BE2C (cell line): ENCODE results near the gene ETV6.

Experiments used
- DNase-seq: peaks from one replicate; pipeline ENCODE4 v3.0.0-alpha.2; 2020
- H3K27me3 ChIP-seq: fragments of 250-450 bp; sonication (Bioruptor Pico); 2 replicates; pipeline ENCODE4 v1.5.1; 2020; ENCODE audit warnings: mild to moderate bottlenecking
- H3K36me3 ChIP-seq: fragments of 250-450 bp; sonication (Bioruptor Pico); 2 replicates; pipeline ENCODE4 v1.5.1; 2020; ENCODE audit warnings: mild to moderate bottlenecking
- H3K4me1 ChIP-seq: fragments of 250-450 bp; sonication (Bioruptor Pico); 2 replicates; pipeline ENCODE4 v1.5.1; 2020
- H3K4me3 ChIP-seq: 2 replicates; pipeline ENCODE4 v1.5.1; 2011; ENCODE audit warnings: low read depth, low read length
- H3K9me3 ChIP-seq: fragments of 250-450 bp; sonication (Bioruptor Pico); 2 replicates; pipeline ENCODE4 v1.5.1; 2020
- TF ChIP-seq, protein P1 (sequence below): IDR thresholded peaks from 2 replicates; pipeline ENCODE4 v1.5.1; 2012; ENCODE audit warnings: mild to moderate bottlenecking, low read depth, low read length

Gene ETV6

GRCh38 chr12:11765421-11765816, 115.9 kb downstream of the ETV6 start:
- Histone ChIP-seq H3K9me3 (no peaks in the 10 kb centered on the region), H3K27me3 (no peaks in the 10 kb centered on the region), H3K4me3 (no peak overlapping the region), H3K4me1 (no peaks in the 10 kb centered on the region), H3K36me3 (no peaks in the 10 kb centered on the region)
- TF ChIP-seq, protein P1, sequence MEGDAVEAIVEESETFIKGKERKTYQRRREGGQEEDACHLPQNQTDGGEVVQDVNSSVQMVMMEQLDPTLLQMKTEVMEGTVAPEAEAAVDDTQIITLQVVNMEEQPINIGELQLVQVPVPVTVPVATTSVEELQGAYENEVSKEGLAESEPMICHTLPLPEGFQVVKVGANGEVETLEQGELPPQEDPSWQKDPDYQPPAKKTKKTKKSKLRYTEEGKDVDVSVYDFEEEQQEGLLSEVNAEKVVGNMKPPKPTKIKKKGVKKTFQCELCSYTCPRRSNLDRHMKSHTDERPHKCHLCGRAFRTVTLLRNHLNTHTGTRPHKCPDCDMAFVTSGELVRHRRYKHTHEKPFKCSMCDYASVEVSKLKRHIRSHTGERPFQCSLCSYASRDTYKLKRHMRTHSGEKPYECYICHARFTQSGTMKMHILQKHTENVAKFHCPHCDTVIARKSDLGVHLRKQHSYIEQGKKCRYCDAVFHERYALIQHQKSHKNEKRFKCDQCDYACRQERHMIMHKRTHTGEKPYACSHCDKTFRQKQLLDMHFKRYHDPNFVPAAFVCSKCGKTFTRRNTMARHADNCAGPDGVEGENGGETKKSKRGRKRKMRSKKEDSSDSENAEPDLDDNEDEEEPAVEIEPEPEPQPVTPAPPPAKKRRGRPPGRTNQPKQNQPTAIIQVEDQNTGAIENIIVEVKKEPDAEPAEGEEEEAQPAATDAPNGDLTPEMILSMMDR = no peak
- DNase-seq = no peak

- no peak for DNase-seq
- H3K9me3 ChIP-seq = no peaks in the 10 kb centered on the region
- H3K4me1 ChIP-seq = no peaks in the 10 kb centered on the region
- H3K4me3 ChIP-seq = no peak overlapping the region
- TF ChIP-seq, protein P1 = no peak
- H3K27me3 ChIP-seq = no peaks in the 10 kb centered on the region
- H3K36me3 ChIP-seq = no peaks in the 10 kb centered on the region
Observed at GRCh38 chr12:11765817-11766794, 116.6 kb downstream of the ETV6 start.

- no peaks in the 10 kb centered on the region for H3K36me3 ChIP-seq
- DNase-seq = no peak
- no peaks in the 10 kb centered on the region for H3K27me3 ChIP-seq
- TF ChIP-seq, protein P1 = no peak
- no peaks in the 10 kb centered on the region for H3K9me3 ChIP-seq
- no peak overlapping the region for H3K4me3 ChIP-seq
- no peaks in the 10 kb centered on the region for H3K4me1 ChIP-seq
Observed at GRCh38 chr12:11767029-11767724, 117.7 kb downstream of the ETV6 start.

GRCh38 chr12:11767798-11768197, 118.3 kb downstream of the ETV6 start:
- H3K4me1 ChIP-seq = no peaks in the 10 kb centered on the region
- no peak overlapping the region for H3K4me3 ChIP-seq
- no peaks in the 10 kb centered on the region for H3K9me3 ChIP-seq
- no peaks in the 10 kb centered on the region for H3K27me3 ChIP-seq
- DNase-seq = no peak
- no peaks in the 10 kb centered on the region for H3K36me3 ChIP-seq
- TF ChIP-seq, protein P1 = no peak

- no peaks in the 10 kb centered on the region for H3K36me3 ChIP-seq
Observed at GRCh38 chr12:11768233-11768965, 118.9 kb downstream of the ETV6 start.

More at GRCh38 chr12:11768233-11768965, 118.9 kb downstream of the ETV6 start:
- no peak for DNase-seq
- Histone ChIP-seq H3K4me3 (no peak overlapping the region), H3K9me3 (no peaks in the 10 kb centered on the region), H3K4me1 (no peaks in the 10 kb centered on the region), H3K27me3 (no peaks in the 10 kb centered on the region)
- TF ChIP-seq, protein P1 = no peak
